LNCAP (cell line): ENCODE measurements around the gene GNA14.

ENCODE experiments used
- TF ChIP-seq, protein P1 (sequence below): fragments of 450-650 bp; IDR thresholded peaks from 2 replicates; pipeline ENCODE4 v1.5.1; 2017; ENCODE audit warnings: mild to moderate bottlenecking

GNA14 gene

DNA sequence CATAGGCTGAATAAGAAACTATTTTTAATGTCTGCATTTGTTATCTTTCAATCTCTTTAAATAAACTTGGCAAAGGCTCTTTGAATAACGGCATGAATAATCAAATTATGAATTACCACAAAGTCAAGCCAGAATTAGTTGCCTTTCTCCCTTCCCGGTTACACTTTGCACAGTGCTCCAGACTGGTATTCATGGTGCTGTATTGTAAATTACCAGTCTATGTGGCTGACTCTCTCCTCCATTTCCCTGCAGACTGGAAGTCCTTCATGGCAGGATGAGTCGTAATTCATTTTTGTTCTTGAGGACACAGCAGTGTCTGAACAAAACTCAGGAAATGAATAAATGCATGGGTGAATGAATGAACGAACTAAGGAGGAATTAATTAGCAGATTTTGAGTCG lies 142.9 kb downstream of the GNA14 start:
- TF ChIP-seq, protein P1, sequence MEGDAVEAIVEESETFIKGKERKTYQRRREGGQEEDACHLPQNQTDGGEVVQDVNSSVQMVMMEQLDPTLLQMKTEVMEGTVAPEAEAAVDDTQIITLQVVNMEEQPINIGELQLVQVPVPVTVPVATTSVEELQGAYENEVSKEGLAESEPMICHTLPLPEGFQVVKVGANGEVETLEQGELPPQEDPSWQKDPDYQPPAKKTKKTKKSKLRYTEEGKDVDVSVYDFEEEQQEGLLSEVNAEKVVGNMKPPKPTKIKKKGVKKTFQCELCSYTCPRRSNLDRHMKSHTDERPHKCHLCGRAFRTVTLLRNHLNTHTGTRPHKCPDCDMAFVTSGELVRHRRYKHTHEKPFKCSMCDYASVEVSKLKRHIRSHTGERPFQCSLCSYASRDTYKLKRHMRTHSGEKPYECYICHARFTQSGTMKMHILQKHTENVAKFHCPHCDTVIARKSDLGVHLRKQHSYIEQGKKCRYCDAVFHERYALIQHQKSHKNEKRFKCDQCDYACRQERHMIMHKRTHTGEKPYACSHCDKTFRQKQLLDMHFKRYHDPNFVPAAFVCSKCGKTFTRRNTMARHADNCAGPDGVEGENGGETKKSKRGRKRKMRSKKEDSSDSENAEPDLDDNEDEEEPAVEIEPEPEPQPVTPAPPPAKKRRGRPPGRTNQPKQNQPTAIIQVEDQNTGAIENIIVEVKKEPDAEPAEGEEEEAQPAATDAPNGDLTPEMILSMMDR = no peak

DNA sequence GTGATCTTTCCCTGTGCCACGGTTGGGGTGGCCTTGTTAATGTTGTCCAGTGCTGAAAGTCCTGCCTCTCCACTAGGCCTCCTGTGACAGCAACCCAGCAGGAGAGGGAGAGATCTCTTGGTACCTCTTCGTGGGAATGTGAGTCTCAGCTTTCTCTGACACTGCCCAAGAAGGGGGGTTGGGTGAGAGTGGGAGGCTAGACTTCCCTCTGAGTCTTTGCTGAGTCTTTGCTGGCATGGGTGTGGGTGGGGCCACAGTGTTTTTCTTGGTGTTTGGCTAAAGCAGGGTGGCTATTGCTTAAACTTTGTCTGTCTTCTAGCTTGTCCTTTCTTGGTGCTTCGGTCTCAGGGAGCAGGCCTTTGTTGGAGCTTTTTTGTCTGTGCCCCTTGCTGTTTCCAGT lies 145.6 kb downstream of the GNA14 start:
- TF ChIP-seq, protein P1 = no peak

DNA sequence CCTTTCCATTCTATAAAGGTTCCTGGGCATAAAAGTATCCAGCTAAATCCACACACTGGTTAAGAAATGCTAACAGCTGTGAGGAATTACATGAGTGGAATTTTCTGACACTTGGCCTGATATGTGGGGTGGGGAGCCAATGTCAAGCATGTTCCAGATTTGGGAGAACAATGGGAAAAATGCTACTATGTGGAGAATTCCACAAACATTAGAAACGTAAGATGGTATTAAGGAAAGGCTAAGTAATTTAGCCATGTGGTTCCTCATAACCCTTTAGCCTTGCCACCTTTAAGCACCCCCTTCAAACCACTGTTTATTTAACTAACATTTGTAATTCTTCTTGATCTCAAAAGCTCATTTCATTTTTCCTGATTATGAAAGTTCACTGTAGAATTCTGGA lies 149.2 kb downstream of the GNA14 start:
- TF ChIP-seq, protein P1 = no peak

DNA sequence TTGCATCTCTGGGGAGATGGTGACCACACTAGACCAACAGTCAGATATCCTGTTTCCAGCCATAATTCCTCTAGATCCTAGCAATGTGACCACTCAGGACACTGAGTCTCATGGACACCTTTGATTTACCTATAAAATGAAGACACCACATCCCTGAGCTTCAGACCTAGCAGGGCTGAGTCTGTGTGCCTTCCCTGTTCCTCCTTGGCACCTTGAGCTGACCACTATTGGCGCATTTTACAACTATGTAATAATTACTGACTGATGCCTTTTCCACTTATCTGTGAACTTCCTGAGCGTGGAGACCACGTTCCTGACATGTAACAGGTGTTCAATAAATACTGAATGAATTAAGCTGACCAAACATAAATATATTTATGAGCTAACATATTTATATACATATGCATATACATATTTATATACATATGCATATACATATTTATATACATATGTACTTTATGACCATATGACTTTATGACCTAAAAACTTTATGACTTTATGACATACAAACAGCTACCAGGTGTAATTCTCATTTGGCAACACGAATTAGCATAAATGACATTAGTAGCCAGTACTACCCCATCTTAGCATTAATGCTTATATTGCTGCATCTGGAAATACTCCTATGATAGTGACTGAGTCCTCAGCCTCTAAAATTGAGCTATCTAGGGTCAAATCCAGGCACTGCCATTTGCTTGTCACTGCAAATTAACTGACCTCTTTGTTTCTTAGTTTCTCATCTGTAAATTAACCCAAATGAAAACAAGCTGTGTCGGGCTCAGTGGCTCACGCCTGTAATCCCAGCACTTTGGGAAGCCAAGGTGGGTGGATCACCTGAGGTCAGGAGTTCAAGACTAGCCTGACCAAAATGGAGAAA lies 150.6 kb downstream of the GNA14 start:
- TF ChIP-seq, protein P1 = no peak

DNA sequence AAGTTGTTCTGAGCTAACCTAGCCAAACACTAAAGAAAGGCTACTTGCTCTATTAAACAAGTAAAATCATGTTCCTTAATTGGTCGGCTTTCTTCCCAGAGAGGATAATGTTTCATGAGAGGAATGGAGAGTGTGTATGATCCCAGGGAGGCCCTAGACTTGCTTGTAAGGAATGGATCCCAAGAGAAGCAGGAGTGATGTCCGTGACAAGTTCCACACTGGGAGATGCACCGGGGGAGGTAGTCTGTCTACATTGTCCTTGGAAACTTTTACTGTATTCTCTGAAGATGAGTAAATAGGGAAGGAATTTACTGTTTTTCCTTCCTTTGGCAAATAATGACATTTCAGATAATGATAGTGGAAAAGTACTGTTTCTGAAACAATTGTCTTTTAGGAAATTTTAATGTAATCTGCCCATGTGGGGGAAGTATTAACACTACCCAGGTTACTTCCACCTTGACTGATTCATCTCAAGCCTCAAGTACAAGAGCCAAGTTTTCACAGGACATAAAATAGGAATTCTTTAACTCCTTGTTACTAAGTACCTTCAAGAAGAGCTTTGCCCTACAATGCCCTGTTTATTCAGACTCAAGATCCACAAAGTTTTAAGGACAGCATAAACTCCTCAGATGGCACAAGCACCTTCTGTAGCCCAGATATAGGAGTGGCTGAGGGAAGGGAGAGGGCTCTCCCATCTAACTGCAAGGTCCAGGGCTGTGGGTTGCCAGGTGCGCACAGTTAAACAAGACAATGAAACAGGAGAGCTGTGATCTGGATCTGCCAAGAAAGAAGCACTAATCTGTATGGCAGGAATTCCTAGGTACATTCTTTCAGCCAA lies 152.1 kb downstream of the GNA14 start:
- TF ChIP-seq, protein P1 = no peak

DNA sequence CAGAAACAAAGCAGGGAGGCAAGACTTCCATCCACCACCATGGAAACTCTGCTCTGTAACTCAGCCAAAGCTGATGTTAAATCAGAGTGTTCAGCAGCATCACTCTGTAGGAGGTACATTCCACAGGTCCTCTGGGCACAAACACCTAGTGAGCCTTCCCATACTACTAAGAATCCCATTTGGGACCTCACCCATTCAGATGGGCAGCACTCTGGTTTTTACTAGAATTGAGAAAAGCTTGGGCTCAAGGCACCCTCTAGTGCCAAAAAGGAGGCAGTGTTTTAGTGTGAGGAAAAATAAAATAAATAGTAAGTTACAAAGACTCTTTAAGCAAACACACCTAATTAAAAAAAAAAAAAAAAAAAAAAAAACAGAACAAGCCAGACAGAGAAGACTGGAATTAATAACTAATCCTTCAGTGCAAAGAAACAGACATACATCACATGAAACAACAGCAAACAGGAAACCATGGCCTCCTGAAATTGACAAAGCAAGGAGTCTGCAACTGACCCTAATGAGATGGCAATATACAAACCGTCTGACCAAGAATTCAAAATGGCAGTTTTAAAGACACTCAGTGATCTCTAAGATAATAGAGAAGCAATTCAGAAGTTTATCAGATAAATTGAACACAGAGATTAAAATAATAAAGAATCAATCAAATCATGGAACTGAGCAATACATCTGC lies 159.5 kb downstream of the GNA14 start:
- TF ChIP-seq, protein P1 = peak; percentile 63

DNA sequence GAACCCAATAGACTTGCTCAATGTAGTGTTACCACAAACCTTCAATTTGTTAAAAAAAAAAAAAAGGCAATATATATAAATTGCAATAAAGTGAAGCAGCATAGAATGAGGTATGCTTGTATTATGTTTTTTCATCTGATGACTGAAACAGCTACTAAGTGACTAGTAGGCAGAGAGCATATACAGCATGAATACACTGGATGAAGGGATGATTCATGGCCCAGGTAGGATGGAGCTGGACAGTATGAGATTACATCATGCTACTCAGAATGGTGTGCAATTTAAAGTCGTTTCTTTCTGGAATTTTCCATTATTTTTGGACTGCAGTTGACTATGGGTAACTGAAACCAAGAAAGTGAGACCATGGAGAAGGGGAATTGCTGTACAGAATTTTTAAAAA lies 161.2 kb downstream of the GNA14 start:
- TF ChIP-seq, protein P1 = no peak
